ENCODE results near the gene ARHGAP26.

Gene ARHGAP26

GRCh38 chr5:143128412-143129071 lies 358.4 kb downstream of the ARHGAP26 start:
- H3K79me2 ChIP-seq (ENCODE audit: control insufficient read depth, insufficient read depth, low read length, unreplicated experiment) = no peaks in the 10 kb centered on the region
- no peaks in the 10 kb centered on the region for H3K27me3 ChIP-seq (ENCODE audit: insufficient read depth, low read length)
- H3K36me3 ChIP-seq (ENCODE audit: insufficient read depth, low read length) = no peaks in the 10 kb centered on the region
- no peak overlapping the region for H3K4me3 ChIP-seq (ENCODE audit: low read depth, low read length)
- no peak overlapping the region for H3K27ac ChIP-seq (ENCODE audit: low read depth, low read length)
- no peak overlapping the region for H2AFZ ChIP-seq (ENCODE audit: low read length, unreplicated experiment)
- peaks cover 3% of the 10 kb centered on the region for H3K4me1 ChIP-seq (ENCODE audit: control insufficient read depth, insufficient read depth, low read length, unreplicated experiment)

- Histone ChIP-seq H3K27me3 (ENCODE audit: insufficient read depth, low read length) (no peaks in the 10 kb centered on the region), H3K36me3 (ENCODE audit: insufficient read depth, low read length) (no peaks in the 10 kb centered on the region), H2AFZ (ENCODE audit: low read length, unreplicated experiment) (no peak overlapping the region), H3K79me2 (ENCODE audit: control insufficient read depth, insufficient read depth, low read length, unreplicated experiment) (no peaks in the 10 kb centered on the region), H3K27ac (ENCODE audit: low read depth, low read length) (no peak overlapping the region), H3K4me1 (ENCODE audit: control insufficient read depth, insufficient read depth, low read length, unreplicated experiment) (peaks cover 3% of the 10 kb centered on the region), H3K4me3 (ENCODE audit: low read depth, low read length) (no peak overlapping the region)
Observed at GRCh38 chr5:143129203-143129602, 359.0 kb downstream of the ARHGAP26 start.

- Histone ChIP-seq H3K4me3 (ENCODE audit: low read depth, low read length) (no peak overlapping the region), H3K4me1 (ENCODE audit: control insufficient read depth, insufficient read depth, low read length, unreplicated experiment) (peaks cover 5% of the 10 kb centered on the region), H2AFZ (ENCODE audit: low read length, unreplicated experiment) (no peak overlapping the region), H3K79me2 (ENCODE audit: control insufficient read depth, insufficient read depth, low read length, unreplicated experiment) (no peaks in the 10 kb centered on the region), H3K27ac (ENCODE audit: low read depth, low read length) (no peak overlapping the region), H3K27me3 (ENCODE audit: insufficient read depth, low read length) (no peaks in the 10 kb centered on the region), H3K36me3 (ENCODE audit: insufficient read depth, low read length) (no peaks in the 10 kb centered on the region)
Observed at GRCh38 chr5:143129910-143130612, 359.9 kb downstream of the ARHGAP26 start.

- Histone ChIP-seq H3K4me1 (ENCODE audit: control insufficient read depth, insufficient read depth, low read length, unreplicated experiment) (peaks cover 5% of the 10 kb centered on the region), H2AFZ (ENCODE audit: low read length, unreplicated experiment) (no peak overlapping the region), H3K79me2 (ENCODE audit: control insufficient read depth, insufficient read depth, low read length, unreplicated experiment) (no peaks in the 10 kb centered on the region), H3K4me3 (ENCODE audit: low read depth, low read length) (no peak overlapping the region), H3K27me3 (ENCODE audit: insufficient read depth, low read length) (no peaks in the 10 kb centered on the region), H3K27ac (ENCODE audit: low read depth, low read length) (no peak overlapping the region), H3K36me3 (ENCODE audit: insufficient read depth, low read length) (no peaks in the 10 kb centered on the region)
Observed at GRCh38 chr5:143130613-143131305, 360.6 kb downstream of the ARHGAP26 start.

GRCh38 chr5:143131972-143132371 lies 361.8 kb downstream of the ARHGAP26 start:
- H2AFZ ChIP-seq (ENCODE audit: low read length, unreplicated experiment) = no peak overlapping the region
- peaks cover 2% of the 10 kb centered on the region for H3K4me1 ChIP-seq (ENCODE audit: control insufficient read depth, insufficient read depth, low read length, unreplicated experiment)
- H3K4me3 ChIP-seq (ENCODE audit: low read depth, low read length) = no peak overlapping the region
- H3K27ac ChIP-seq (ENCODE audit: low read depth, low read length) = no peak overlapping the region
- H3K36me3 ChIP-seq (ENCODE audit: insufficient read depth, low read length) = no peaks in the 10 kb centered on the region
- H3K27me3 ChIP-seq (ENCODE audit: insufficient read depth, low read length) = no peaks in the 10 kb centered on the region
- H3K79me2 ChIP-seq (ENCODE audit: control insufficient read depth, insufficient read depth, low read length, unreplicated experiment) = no peaks in the 10 kb centered on the region

- peaks cover 2% of the 10 kb centered on the region for H3K4me1 ChIP-seq (ENCODE audit: control insufficient read depth, insufficient read depth, low read length, unreplicated experiment)
- no peak overlapping the region for H2AFZ ChIP-seq (ENCODE audit: low read length, unreplicated experiment)
- H3K27me3 ChIP-seq (ENCODE audit: insufficient read depth, low read length) = no peaks in the 10 kb centered on the region
- no peaks in the 10 kb centered on the region for H3K36me3 ChIP-seq (ENCODE audit: insufficient read depth, low read length)
- H3K4me3 ChIP-seq (ENCODE audit: low read depth, low read length) = no peak overlapping the region
- no peak overlapping the region for H3K27ac ChIP-seq (ENCODE audit: low read depth, low read length)
- H3K79me2 ChIP-seq (ENCODE audit: control insufficient read depth, insufficient read depth, low read length, unreplicated experiment) = no peaks in the 10 kb centered on the region
Observed at GRCh38 chr5:143132739-143133138, 362.6 kb downstream of the ARHGAP26 start.

GRCh38 chr5:143133721-143134120 lies 363.5 kb downstream of the ARHGAP26 start:
- Histone ChIP-seq H3K4me1 (ENCODE audit: control insufficient read depth, insufficient read depth, low read length, unreplicated experiment) (peaks cover 2% of the 10 kb centered on the region), H3K27me3 (ENCODE audit: insufficient read depth, low read length) (no peaks in the 10 kb centered on the region), H3K4me3 (ENCODE audit: low read depth, low read length) (no peak overlapping the region), H2AFZ (ENCODE audit: low read length, unreplicated experiment) (no peak overlapping the region), H3K79me2 (ENCODE audit: control insufficient read depth, insufficient read depth, low read length, unreplicated experiment) (no peaks in the 10 kb centered on the region), H3K36me3 (ENCODE audit: insufficient read depth, low read length) (no peaks in the 10 kb centered on the region), H3K27ac (ENCODE audit: low read depth, low read length) (no peak overlapping the region)

- Histone ChIP-seq H2AFZ (ENCODE audit: low read length, unreplicated experiment) (no peak overlapping the region), H3K4me3 (ENCODE audit: low read depth, low read length) (no peak overlapping the region), H3K36me3 (ENCODE audit: insufficient read depth, low read length) (no peaks in the 10 kb centered on the region), H3K27ac (ENCODE audit: low read depth, low read length) (no peak overlapping the region), H3K4me1 (ENCODE audit: control insufficient read depth, insufficient read depth, low read length, unreplicated experiment) (peaks cover 2% of the 10 kb centered on the region), H3K27me3 (ENCODE audit: insufficient read depth, low read length) (no peaks in the 10 kb centered on the region), H3K79me2 (ENCODE audit: control insufficient read depth, insufficient read depth, low read length, unreplicated experiment) (no peaks in the 10 kb centered on the region)
Observed at GRCh38 chr5:143134269-143134668, 364.1 kb downstream of the ARHGAP26 start.

GRCh38 chr5:143134900-143135299 lies 364.7 kb downstream of the ARHGAP26 start:
- Histone ChIP-seq H2AFZ (ENCODE audit: low read length, unreplicated experiment) (no peak overlapping the region), H3K79me2 (ENCODE audit: control insufficient read depth, insufficient read depth, low read length, unreplicated experiment) (no peaks in the 10 kb centered on the region)

GRCh38 chr5:143135832-143136551 lies 365.8 kb downstream of the ARHGAP26 start:
- Histone ChIP-seq H2AFZ (ENCODE audit: low read length, unreplicated experiment) (no peak overlapping the region), H3K27ac (ENCODE audit: low read depth, low read length) (no peak overlapping the region), H3K27me3 (ENCODE audit: insufficient read depth, low read length) (no peaks in the 10 kb centered on the region), H3K36me3 (ENCODE audit: insufficient read depth, low read length) (no peaks in the 10 kb centered on the region), H3K79me2 (ENCODE audit: control insufficient read depth, insufficient read depth, low read length, unreplicated experiment) (no peaks in the 10 kb centered on the region), H3K4me1 (ENCODE audit: control insufficient read depth, insufficient read depth, low read length, unreplicated experiment) (peaks cover 2% of the 10 kb centered on the region), H3K4me3 (ENCODE audit: low read depth, low read length) (no peak overlapping the region)

More at GRCh38 chr5:143134900-143135299, 364.7 kb downstream of the ARHGAP26 start:
- Histone ChIP-seq H3K27me3 (ENCODE audit: insufficient read depth, low read length) (no peaks in the 10 kb centered on the region), H3K27ac (ENCODE audit: low read depth, low read length) (no peak overlapping the region), H3K4me1 (ENCODE audit: control insufficient read depth, insufficient read depth, low read length, unreplicated experiment) (peaks cover 2% of the 10 kb centered on the region), H3K4me3 (ENCODE audit: low read depth, low read length) (no peak overlapping the region), H3K36me3 (ENCODE audit: insufficient read depth, low read length) (no peaks in the 10 kb centered on the region)
